ENCODE measurements around the gene CNTN4.

DNA sequence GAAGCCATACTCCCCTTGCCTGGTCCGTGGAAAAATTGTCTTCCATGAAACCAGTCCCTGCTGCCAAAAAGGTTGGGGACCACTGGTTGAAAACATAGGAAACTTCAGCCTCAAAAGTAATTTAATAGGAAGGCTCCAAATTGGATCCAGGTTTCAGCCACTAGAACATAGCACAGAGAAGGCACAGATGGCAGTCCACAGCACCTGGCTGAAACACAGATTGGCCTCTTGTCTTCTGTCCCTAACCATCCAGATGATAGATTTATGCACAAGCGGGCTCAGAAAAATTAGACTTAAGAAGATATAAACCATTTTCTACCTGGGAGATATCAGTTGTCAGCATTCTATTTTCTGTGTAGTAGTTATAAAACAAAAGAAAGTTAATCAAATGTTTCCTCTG, 397.1 kb downstream of the CNTN4 start:
- TF ChIP-seq, protein P1, sequence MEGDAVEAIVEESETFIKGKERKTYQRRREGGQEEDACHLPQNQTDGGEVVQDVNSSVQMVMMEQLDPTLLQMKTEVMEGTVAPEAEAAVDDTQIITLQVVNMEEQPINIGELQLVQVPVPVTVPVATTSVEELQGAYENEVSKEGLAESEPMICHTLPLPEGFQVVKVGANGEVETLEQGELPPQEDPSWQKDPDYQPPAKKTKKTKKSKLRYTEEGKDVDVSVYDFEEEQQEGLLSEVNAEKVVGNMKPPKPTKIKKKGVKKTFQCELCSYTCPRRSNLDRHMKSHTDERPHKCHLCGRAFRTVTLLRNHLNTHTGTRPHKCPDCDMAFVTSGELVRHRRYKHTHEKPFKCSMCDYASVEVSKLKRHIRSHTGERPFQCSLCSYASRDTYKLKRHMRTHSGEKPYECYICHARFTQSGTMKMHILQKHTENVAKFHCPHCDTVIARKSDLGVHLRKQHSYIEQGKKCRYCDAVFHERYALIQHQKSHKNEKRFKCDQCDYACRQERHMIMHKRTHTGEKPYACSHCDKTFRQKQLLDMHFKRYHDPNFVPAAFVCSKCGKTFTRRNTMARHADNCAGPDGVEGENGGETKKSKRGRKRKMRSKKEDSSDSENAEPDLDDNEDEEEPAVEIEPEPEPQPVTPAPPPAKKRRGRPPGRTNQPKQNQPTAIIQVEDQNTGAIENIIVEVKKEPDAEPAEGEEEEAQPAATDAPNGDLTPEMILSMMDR (IDR thresholded peaks at IDR 0.05 in 8 of 11, conservative IDR thresholded peaks at IDR 0.05 in 3 of 11), result no peak
- TF ChIP-seq POLR2AphosphoS5 (IDR thresholded peaks at IDR 0.05) (no peak), POLR2A (IDR thresholded peaks at IDR 0.05) (no peak)

Measured in spleen (tissue), 7 donors.